Lower leg skin (tissue), 4 donors: ENCODE measurements around the gene TALDO1. TPM values are rescaled to one million over a fixed set of nuclear protein-coding genes. Genes with fewer than 3 reads are reported as not detected.

Source experiments
- DNase-seq, 2 donors: peaks; one replicate each; pipeline ENCODE4 v3.0.0-alpha.2; 2019; ENCODE audit warnings: low spot score in 2 of 2
- H3K4me3 ChIP-seq: fragments of 200-600 bp; sonication (generic); 2 replicates; pipeline ENCODE4 v1.5.1; 2017; ENCODE audit warnings: mild to moderate bottlenecking, low read depth; ENCODE audit not compliant: poor library complexity, severe bottlenecking
- POLR2A ChIP-seq, 2 donors: fragments of 450-650 bp; IDR thresholded peaks; one replicate each; pipeline ENCODE4 v1.6.1; 2016 to 2017; ENCODE audit warnings: antibody characterized with exemption in 2 of 2, mild to moderate bottlenecking in 1 of 2, moderate library complexity in 1 of 2
- WGBS, 2 donors: methylation state at CpG; one replicate each; pipeline ENCODE4 v1.1.5; 2018; 5-methylcytosine and 5-hydroxymethylcytosine counted together
- intact Hi-C: fragments of 100-400 bp; cut with DNase I; formaldehyde crosslinking; loops from one replicate; pipeline ENCODE4 v1.15.0; 2023; ENCODE audit warnings: low total_unique reads
- total RNA-seq, 4 donors: library from RNA; depleted of rRNA; stranded (reverse); fragments of >200 nt; gene quantifications; one replicate each; pipeline ENCODE4 v1.1.0, GENCODE V29; 2016
- TF ChIP-seq, protein P1 (sequence below), 3 donors: fragments of 450-650 bp; IDR thresholded peaks; one replicate each; pipeline ENCODE4 v1.5.1; 2016; ENCODE audit warnings: antibody characterized with exemption in 3 of 3, mild to moderate bottlenecking in 3 of 3, moderate library complexity in 2 of 3

TALDO1 gene
- total RNA-seq, 4 donors from 2014 or later: 167 to 249 (median 183) TPM

DNA sequence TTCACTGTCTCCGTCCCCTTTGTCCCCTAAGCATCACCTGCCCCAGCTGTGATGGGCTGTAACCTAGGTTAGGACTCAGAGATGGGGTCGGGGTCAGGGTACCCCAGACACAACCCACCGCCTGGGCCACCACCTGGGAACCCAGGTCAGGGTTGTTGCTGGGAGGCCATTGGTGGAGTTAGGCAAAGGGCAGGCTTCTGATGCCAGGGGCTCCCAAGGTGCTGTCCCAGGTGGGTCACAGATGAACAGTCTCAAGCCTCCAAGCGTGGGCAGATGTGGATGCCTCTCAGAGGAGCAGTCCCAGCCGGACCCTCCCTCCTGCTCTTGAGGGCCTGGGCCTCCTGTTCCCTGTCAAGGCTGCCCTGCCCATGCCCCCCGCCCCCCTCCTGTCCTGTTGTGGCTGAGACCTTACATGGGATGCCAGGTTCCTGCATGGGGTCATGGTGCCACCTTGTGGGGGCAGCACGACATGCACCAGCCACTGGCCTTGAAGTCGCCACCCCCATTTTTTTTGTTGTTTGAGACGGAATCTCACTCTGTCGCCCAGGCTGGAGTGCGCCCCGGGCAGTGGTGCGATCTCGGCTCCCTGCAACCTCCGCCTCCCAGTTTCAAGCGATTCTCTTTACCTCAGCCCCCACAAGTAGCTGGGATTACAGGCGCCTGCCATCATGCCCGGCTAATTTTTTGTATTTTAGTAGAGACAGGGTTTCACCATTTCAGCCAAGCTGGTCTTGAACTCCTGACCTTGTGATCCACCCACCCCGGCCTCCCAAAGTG lies 17.9 kb downstream of the TALDO1 start:
- TF ChIP-seq, protein P1, sequence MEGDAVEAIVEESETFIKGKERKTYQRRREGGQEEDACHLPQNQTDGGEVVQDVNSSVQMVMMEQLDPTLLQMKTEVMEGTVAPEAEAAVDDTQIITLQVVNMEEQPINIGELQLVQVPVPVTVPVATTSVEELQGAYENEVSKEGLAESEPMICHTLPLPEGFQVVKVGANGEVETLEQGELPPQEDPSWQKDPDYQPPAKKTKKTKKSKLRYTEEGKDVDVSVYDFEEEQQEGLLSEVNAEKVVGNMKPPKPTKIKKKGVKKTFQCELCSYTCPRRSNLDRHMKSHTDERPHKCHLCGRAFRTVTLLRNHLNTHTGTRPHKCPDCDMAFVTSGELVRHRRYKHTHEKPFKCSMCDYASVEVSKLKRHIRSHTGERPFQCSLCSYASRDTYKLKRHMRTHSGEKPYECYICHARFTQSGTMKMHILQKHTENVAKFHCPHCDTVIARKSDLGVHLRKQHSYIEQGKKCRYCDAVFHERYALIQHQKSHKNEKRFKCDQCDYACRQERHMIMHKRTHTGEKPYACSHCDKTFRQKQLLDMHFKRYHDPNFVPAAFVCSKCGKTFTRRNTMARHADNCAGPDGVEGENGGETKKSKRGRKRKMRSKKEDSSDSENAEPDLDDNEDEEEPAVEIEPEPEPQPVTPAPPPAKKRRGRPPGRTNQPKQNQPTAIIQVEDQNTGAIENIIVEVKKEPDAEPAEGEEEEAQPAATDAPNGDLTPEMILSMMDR (IDR thresholded peaks at IDR 0.05): no peak
- no peak for TF ChIP-seq POLR2A (IDR thresholded peaks at IDR 0.05)
- intact Hi-C loops: no loop called here
- 77 to 78% methylated on average over 18 to 19 of the region's 19 CpGs for WGBS, 2 donors
- DNase-seq: peak in 1 of 2 donors; percentile 88
- H3K4me3 ChIP-seq: no peak overlapping the region

- no peak for TF ChIP-seq POLR2A (IDR thresholded peaks at IDR 0.05)
- TF ChIP-seq, protein P1 (IDR thresholded peaks at IDR 0.05): no peak
- WGBS, 2 donors: 84 to 96% methylated on average over 8 of the region's 8 CpGs
- intact Hi-C loops: no loop called here
- DNase-seq: no peak
- no peak overlapping the region for H3K4me3 ChIP-seq
Observed at GRCh38 chr11:765802-766091, 18.5 kb downstream of the TALDO1 start.

GRCh38 chr11:766106-766935 lies 19.1 kb downstream of the TALDO1 start:
- DNase-seq: no peak
- intact Hi-C loops: no loop called here
- 69% methylated on average over 10 to 11 of the region's 11 CpGs for WGBS, 2 donors
- no peak overlapping the region for H3K4me3 ChIP-seq
- TF ChIP-seq, protein P1 (IDR thresholded peaks at IDR 0.05): no peak
- no peak for TF ChIP-seq POLR2A (IDR thresholded peaks at IDR 0.05)

DNA sequence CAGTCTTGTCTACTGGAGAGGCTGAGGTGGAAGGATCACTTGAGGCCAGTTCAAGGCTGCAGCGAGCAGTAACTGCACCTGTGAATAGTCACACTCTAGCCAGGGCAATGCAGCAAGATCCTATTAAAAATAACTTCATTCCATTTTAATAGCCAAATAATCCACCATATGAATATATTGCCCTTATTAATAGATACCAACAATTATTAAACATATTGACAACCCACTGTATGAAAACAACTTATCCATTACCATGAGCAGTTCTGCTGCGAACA lies 19.6 kb downstream of the TALDO1 start:
- TF ChIP-seq, protein P1 (IDR thresholded peaks at IDR 0.05): no peak
- TF ChIP-seq POLR2A (IDR thresholded peaks at IDR 0.05): no peak
- no peak overlapping the region for H3K4me3 ChIP-seq
- intact Hi-C loops: no loop called here
- 91 to 92% methylated on average over 2 of the region's 2 CpGs for WGBS, 2 donors
- DNase-seq: no peak

- no peak for DNase-seq
- no peak overlapping the region for H3K4me3 ChIP-seq
- no peak for TF ChIP-seq POLR2A (IDR thresholded peaks at IDR 0.05)
- intact Hi-C loops: no loop called here
- 88 to 93% methylated on average over 11 of the region's 11 CpGs for WGBS, 2 donors
Observed at GRCh38 chr11:767238-767637, 20.0 kb downstream of the TALDO1 start.

DNA sequence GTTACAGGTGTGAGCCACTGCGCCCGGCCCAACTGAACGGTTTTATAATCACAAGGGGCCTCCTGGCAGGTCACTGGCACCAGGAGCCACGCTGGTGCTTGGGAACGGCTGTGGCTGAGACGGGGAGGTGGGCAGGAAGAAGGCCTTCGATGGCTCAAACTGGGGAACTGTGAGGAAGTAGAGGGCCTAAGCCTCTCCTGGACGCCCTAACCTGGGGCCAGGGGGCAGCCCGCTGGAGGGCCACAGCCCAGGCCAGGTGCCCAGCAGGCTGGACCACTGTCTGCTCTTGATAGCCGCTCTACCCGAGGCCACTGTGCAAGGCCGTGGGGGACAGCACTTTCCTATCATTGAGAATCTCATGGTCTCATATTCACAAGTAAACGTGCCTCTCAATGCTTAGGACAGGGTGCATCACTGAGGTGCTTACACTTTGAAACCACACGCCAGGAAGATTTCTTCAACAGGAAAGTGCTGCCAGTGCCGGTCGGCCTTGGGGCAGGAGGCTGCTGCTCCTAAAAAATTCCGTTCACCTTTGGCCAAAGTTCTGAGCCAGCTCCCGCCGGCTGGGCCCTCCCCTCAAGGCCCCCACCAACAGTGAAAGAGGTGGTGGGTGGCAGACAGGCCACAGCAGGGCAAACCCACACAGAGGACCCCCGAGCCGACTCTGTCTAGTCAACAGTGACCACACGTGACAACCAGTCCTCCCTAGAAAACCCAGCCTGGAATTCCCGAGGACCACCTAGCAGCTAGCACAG lies 22.8 kb downstream of the TALDO1 start:
- WGBS, 2 donors: 84 to 88% methylated on average over 22 to 23 of the region's 23 CpGs
- no peak for DNase-seq
- no peak overlapping the region for H3K4me3 ChIP-seq
- TF ChIP-seq, protein P1 (IDR thresholded peaks at IDR 0.05): no peak
- no peak for TF ChIP-seq POLR2A (IDR thresholded peaks at IDR 0.05)
- intact Hi-C loops: no loop called here
